GM18526 (cell line): ENCODE data around the gene COQ6.

Experiments
- POLR2A ChIP-seq: IDR thresholded peaks from 3 replicates; pipeline ENCODE4 v1.6.1; 2011; ENCODE audit not compliant: insufficient read length; ENCODE audit errors: extremely low read depth

Gene COQ6

GRCh38 chr14:73949752-73950734 is at the start of gene COQ6, which contains the start of gene FAM161B:
Gene COQ6, plus strand, starts transcription at chr14:73950302. Its CDS starts 31 bp downstream, at chr14:73950333.
Gene FAM161B, minus strand, starts transcription at chr14:73950094. Its CDS starts 68 bp downstream, at chr14:73950026.
- peak; percentile 92 for TF ChIP-seq POLR2A

- TF ChIP-seq POLR2A, result no peak
These were observed 47.1 kb upstream of the COQ6 start for GRCh38 chr14:73903028-73903427.

GRCh38 chr14:73909681-73910080 is 40.4 kb upstream of the COQ6 start:
- no peak for TF ChIP-seq POLR2A

GRCh38 chr14:73913256-73913655 is 36.8 kb upstream of the COQ6 start:
- no peak for TF ChIP-seq POLR2A

GRCh38 chr14:73916324-73916723 is 33.8 kb upstream of the COQ6 start:
- no peak for TF ChIP-seq POLR2A

- no peak for TF ChIP-seq POLR2A
These were observed 25.8 kb upstream of the COQ6 start for GRCh38 chr14:73924337-73924736.

GRCh38 chr14:73935666-73936065 is 14.4 kb upstream of the COQ6 start:
- TF ChIP-seq POLR2A, result no peak

- no peak for TF ChIP-seq POLR2A
These were observed 13.6 kb upstream of the COQ6 start for GRCh38 chr14:73936548-73936947.

GRCh38 chr14:73937012-73937411 is 13.1 kb upstream of the COQ6 start:
- no peak for TF ChIP-seq POLR2A

GRCh38 chr14:73942180-73942579 is 7.9 kb upstream of the COQ6 start:
- no peak for TF ChIP-seq POLR2A

- no peak for TF ChIP-seq POLR2A
These were observed 7.0 kb upstream of the COQ6 start for GRCh38 chr14:73943083-73943482.

GRCh38 chr14:73944432-73945158 is 5.5 kb upstream of the COQ6 start:
- TF ChIP-seq POLR2A, result no peak

- TF ChIP-seq POLR2A, result no peak
These were observed 4.9 kb upstream of the COQ6 start for GRCh38 chr14:73945159-73945670.

- TF ChIP-seq POLR2A, result no peak
These were observed 3.6 kb downstream of the COQ6 start for GRCh38 chr14:73953731-73954130.

GRCh38 chr14:73955674-73956073 is 5.6 kb downstream of the COQ6 start:
- no peak for TF ChIP-seq POLR2A

- TF ChIP-seq POLR2A, result no peak
These were observed 8.5 kb downstream of the COQ6 start for GRCh38 chr14:73958591-73958990.

GRCh38 chr14:73961192-73961591 is 11.1 kb downstream of the COQ6 start:
- no peak for TF ChIP-seq POLR2A
